ENCODE measurements around the gene ELMO1. TPM values are rescaled to one million over a fixed set of nuclear protein-coding genes. Genes with fewer than 3 reads are reported as not detected.

The ELMO1 gene
- total RNA-seq, 1 experiment from 2014 or later = 137 TPM

- peaks cover 6% of the 10 kb centered on the region; the same call in 1 of the 2 replicates for H3K9me3 ChIP-seq (ENCODE audit: low read length)
- no peak overlapping the region for H3K4me3 ChIP-seq (ENCODE audit: low read length)
- H2AFZ ChIP-seq (ENCODE audit: low read length) = no peak overlapping the region
- no peaks in the 10 kb centered on the region for H4K20me1 ChIP-seq (ENCODE audit: insufficient read depth, low read depth, low read length)
- no peak overlapping the region for H3K4me2 ChIP-seq (ENCODE audit: low read depth, low read length, poor library complexity, severe bottlenecking)
- H3K36me3 ChIP-seq (ENCODE audit: insufficient read depth, low read length) = no peaks in the 10 kb centered on the region
- H3K4me1 ChIP-seq (ENCODE audit: low read length) = no peaks in the 10 kb centered on the region
- H3K79me2 ChIP-seq (ENCODE audit: low read length) = no peaks in the 10 kb centered on the region
- no peaks in the 10 kb centered on the region for H3K27me3 ChIP-seq (ENCODE audit: low read length)
- no peak overlapping the region for H3K9ac ChIP-seq (ENCODE audit: low read length)
- no peaks in the 10 kb centered on the region for H3K9me2 ChIP-seq (replicated peaks; ENCODE audit: insufficient read depth, low read length)
- no peak overlapping the region for H3K27ac ChIP-seq (ENCODE audit: low read length)
- no peak for DNase-seq
Measured at GRCh38 chr7:36844374-36844773, 604.3 kb downstream of the ELMO1 start.

GRCh38 chr7:36840904-36841303 lies 607.8 kb downstream of the ELMO1 start:
- Histone ChIP-seq H3K79me2 (ENCODE audit: low read length) (no peaks in the 10 kb centered on the region), H3K4me3 (ENCODE audit: low read length) (no peak overlapping the region), H3K27me3 (ENCODE audit: low read length) (no peaks in the 10 kb centered on the region), H3K9ac (ENCODE audit: low read length) (no peak overlapping the region), H3K4me1 (ENCODE audit: low read length) (no peaks in the 10 kb centered on the region), H3K27ac (ENCODE audit: low read length) (no peak overlapping the region), H3K9me2 (replicated peaks; ENCODE audit: insufficient read depth, low read length) (no peaks in the 10 kb centered on the region), H3K36me3 (ENCODE audit: insufficient read depth, low read length) (no peaks in the 10 kb centered on the region), H4K20me1 (ENCODE audit: insufficient read depth, low read depth, low read length) (no peaks in the 10 kb centered on the region), H2AFZ (ENCODE audit: low read length) (no peak overlapping the region), H3K9me3 (ENCODE audit: low read length) (no peaks in the 10 kb centered on the region), H3K4me2 (ENCODE audit: low read depth, low read length, poor library complexity, severe bottlenecking) (no peak overlapping the region)
- no peak for DNase-seq

GRCh38 chr7:36838616-36839225 lies 609.9 kb downstream of the ELMO1 start:
- Histone ChIP-seq H3K9ac (ENCODE audit: low read length) (no peak overlapping the region), H3K9me2 (replicated peaks; ENCODE audit: insufficient read depth, low read length) (no peaks in the 10 kb centered on the region), H3K27ac (ENCODE audit: low read length) (no peak overlapping the region), H2AFZ (ENCODE audit: low read length) (no peak overlapping the region), H3K79me2 (ENCODE audit: low read length) (no peaks in the 10 kb centered on the region), H3K4me1 (ENCODE audit: low read length) (no peaks in the 10 kb centered on the region), H3K4me2 (ENCODE audit: low read depth, low read length, poor library complexity, severe bottlenecking) (no peak overlapping the region), H3K27me3 (ENCODE audit: low read length) (no peaks in the 10 kb centered on the region), H3K9me3 (ENCODE audit: low read length) (no peaks in the 10 kb centered on the region), H4K20me1 (ENCODE audit: insufficient read depth, low read depth, low read length) (no peaks in the 10 kb centered on the region), H3K36me3 (ENCODE audit: insufficient read depth, low read length) (no peaks in the 10 kb centered on the region), H3K4me3 (ENCODE audit: low read length) (no peak overlapping the region)
- no peak for DNase-seq

- H3K4me1 ChIP-seq (ENCODE audit: low read length) = no peaks in the 10 kb centered on the region
- no peak overlapping the region for H3K4me2 ChIP-seq (ENCODE audit: low read depth, low read length, poor library complexity, severe bottlenecking)
- H3K9ac ChIP-seq (ENCODE audit: low read length) = no peak overlapping the region
- no peak overlapping the region for H3K27ac ChIP-seq (ENCODE audit: low read length)
- H3K9me3 ChIP-seq (ENCODE audit: low read length) = no peaks in the 10 kb centered on the region
- H3K27me3 ChIP-seq (ENCODE audit: low read length) = no peaks in the 10 kb centered on the region
- no peaks in the 10 kb centered on the region for H3K36me3 ChIP-seq (ENCODE audit: insufficient read depth, low read length)
- H4K20me1 ChIP-seq (ENCODE audit: insufficient read depth, low read depth, low read length) = no peaks in the 10 kb centered on the region
- H3K9me2 ChIP-seq (replicated peaks; ENCODE audit: insufficient read depth, low read length) = no peaks in the 10 kb centered on the region
- H2AFZ ChIP-seq (ENCODE audit: low read length) = no peak overlapping the region
- no peaks in the 10 kb centered on the region for H3K79me2 ChIP-seq (ENCODE audit: low read length)
- H3K4me3 ChIP-seq (ENCODE audit: low read length) = no peak overlapping the region
- DNase-seq = no peak
Measured at GRCh38 chr7:36831049-36831448, 617.6 kb downstream of the ELMO1 start.

- Histone ChIP-seq H3K36me3 (ENCODE audit: insufficient read depth, low read length) (no peaks in the 10 kb centered on the region), H3K27ac (ENCODE audit: low read length) (no peak overlapping the region), H3K9ac (ENCODE audit: low read length) (no peak overlapping the region)
Measured at GRCh38 chr7:36827726-36828703, 620.6 kb downstream of the ELMO1 start.

GRCh38 chr7:36825501-36825900 lies 623.2 kb downstream of the ELMO1 start:
- Histone ChIP-seq H3K79me2 (ENCODE audit: low read length) (no peaks in the 10 kb centered on the region), H2AFZ (ENCODE audit: low read length) (no peak overlapping the region), H3K9me3 (ENCODE audit: low read length) (no peaks in the 10 kb centered on the region), H4K20me1 (ENCODE audit: insufficient read depth, low read depth, low read length) (no peaks in the 10 kb centered on the region), H3K4me2 (ENCODE audit: low read depth, low read length, poor library complexity, severe bottlenecking) (no peak overlapping the region), H3K4me1 (ENCODE audit: low read length) (no peaks in the 10 kb centered on the region), H3K27ac (ENCODE audit: low read length) (no peak overlapping the region), H3K4me3 (ENCODE audit: low read length) (no peak overlapping the region), H3K9me2 (replicated peaks; ENCODE audit: insufficient read depth, low read length) (no peaks in the 10 kb centered on the region), H3K27me3 (ENCODE audit: low read length) (no peaks in the 10 kb centered on the region), H3K9ac (ENCODE audit: low read length) (no peak overlapping the region), H3K36me3 (ENCODE audit: insufficient read depth, low read length) (no peaks in the 10 kb centered on the region)
- no peak for DNase-seq

More at GRCh38 chr7:36827726-36828703, 620.6 kb downstream of the ELMO1 start:
- H4K20me1 ChIP-seq (ENCODE audit: insufficient read depth, low read depth, low read length) = no peaks in the 10 kb centered on the region
- no peak overlapping the region for H2AFZ ChIP-seq (ENCODE audit: low read length)
- no peaks in the 10 kb centered on the region for H3K79me2 ChIP-seq (ENCODE audit: low read length)
- H3K4me1 ChIP-seq (ENCODE audit: low read length) = no peaks in the 10 kb centered on the region
- DNase-seq = no peak
- H3K27me3 ChIP-seq (ENCODE audit: low read length) = no peaks in the 10 kb centered on the region
- H3K9me3 ChIP-seq (ENCODE audit: low read length) = no peaks in the 10 kb centered on the region
- no peaks in the 10 kb centered on the region for H3K9me2 ChIP-seq (replicated peaks; ENCODE audit: insufficient read depth, low read length)
- no peak overlapping the region for H3K4me3 ChIP-seq (ENCODE audit: low read length)
- no peak overlapping the region for H3K4me2 ChIP-seq (ENCODE audit: low read depth, low read length, poor library complexity, severe bottlenecking)

- no peaks in the 10 kb centered on the region for H3K9me3 ChIP-seq (ENCODE audit: low read length)
- no peaks in the 10 kb centered on the region for H3K27me3 ChIP-seq (ENCODE audit: low read length)
- H3K9me2 ChIP-seq (replicated peaks; ENCODE audit: insufficient read depth, low read length) = no peaks in the 10 kb centered on the region
- H2AFZ ChIP-seq (ENCODE audit: low read length) = no peak overlapping the region
- H3K4me2 ChIP-seq (ENCODE audit: low read depth, low read length, poor library complexity, severe bottlenecking) = no peak overlapping the region
- no peaks in the 10 kb centered on the region for H3K79me2 ChIP-seq (ENCODE audit: low read length)
- no peak overlapping the region for H3K27ac ChIP-seq (ENCODE audit: low read length)
- no peaks in the 10 kb centered on the region for H4K20me1 ChIP-seq (ENCODE audit: insufficient read depth, low read depth, low read length)
- no peaks in the 10 kb centered on the region for H3K4me1 ChIP-seq (ENCODE audit: low read length)
- no peak overlapping the region for H3K9ac ChIP-seq (ENCODE audit: low read length)
- no peak for DNase-seq
- H3K4me3 ChIP-seq (ENCODE audit: low read length) = no peak overlapping the region
- H3K36me3 ChIP-seq (ENCODE audit: insufficient read depth, low read length) = no peaks in the 10 kb centered on the region
Measured at GRCh38 chr7:36823353-36823752, 625.3 kb downstream of the ELMO1 start.

- Histone ChIP-seq H4K20me1 (ENCODE audit: insufficient read depth, low read depth, low read length) (no peaks in the 10 kb centered on the region), H3K27ac (ENCODE audit: low read length) (no peak overlapping the region), H3K4me1 (ENCODE audit: low read length) (no peaks in the 10 kb centered on the region), H3K9ac (ENCODE audit: low read length) (no peak overlapping the region), H3K9me3 (ENCODE audit: low read length) (no peaks in the 10 kb centered on the region), H3K79me2 (ENCODE audit: low read length) (no peaks in the 10 kb centered on the region), H3K27me3 (ENCODE audit: low read length) (no peaks in the 10 kb centered on the region), H3K9me2 (replicated peaks; ENCODE audit: insufficient read depth, low read length) (no peaks in the 10 kb centered on the region), H2AFZ (ENCODE audit: low read length) (no peak overlapping the region), H3K36me3 (ENCODE audit: insufficient read depth, low read length) (no peaks in the 10 kb centered on the region), H3K4me3 (ENCODE audit: low read length) (no peak overlapping the region), H3K4me2 (ENCODE audit: low read depth, low read length, poor library complexity, severe bottlenecking) (no peak overlapping the region)
- no peak for DNase-seq
Measured at GRCh38 chr7:36821617-36822016, 627.0 kb downstream of the ELMO1 start.
